Fibroblast of lung (primary cell): ENCODE measurements around the gene MORC4. TPM values are rescaled to one million over a fixed set of nuclear protein-coding genes. Genes with fewer than 3 reads are reported as not detected.

Experiments used
- DNase-seq, 2 donors: peaks; one replicate each; pipeline versions ENCODE4 v3.0.0 to v3.0.0-alpha.2; 2010; ENCODE audit warnings: low read depth in 2 of 2
- H2AFZ ChIP-seq: 2 replicates; pipeline ENCODE4 v1.5.1; 2012; ENCODE audit warnings: low read length, control low read depth, inconsistent platforms
- H3K27ac ChIP-seq: 2 replicates; pipeline ENCODE4 v1.5.1; 2011; ENCODE audit warnings: low read length, control low read depth; ENCODE audit not compliant: insufficient read depth
- H3K27me3 ChIP-seq: 2 replicates; pipeline ENCODE4 v1.5.1; 2011; ENCODE audit warnings: mild to moderate bottlenecking, low read length; ENCODE audit not compliant: control insufficient read depth, insufficient read depth
- H3K36me3 ChIP-seq: 2 replicates; pipeline ENCODE4 v1.5.1; 2011; ENCODE audit warnings: low read length; ENCODE audit not compliant: control insufficient read depth, insufficient read depth
- H3K4me1 ChIP-seq: 2 replicates; pipeline ENCODE4 v1.5.1; 2011; ENCODE audit warnings: low read length; ENCODE audit not compliant: control insufficient read depth, insufficient read depth; ENCODE audit errors: extremely low read depth
- H3K4me2 ChIP-seq: 2 replicates; pipeline ENCODE4 v1.5.1; 2011; ENCODE audit warnings: low read length, control low read depth; ENCODE audit not compliant: insufficient read depth; ENCODE audit errors: extremely low read depth
- H3K4me3 ChIP-seq, 4 experiments: fragments of 200-600 bp in 1 of 4; sonication (generic) in 1 of 4; replicated peaks in 1 of 4; 2 replicates each; pipeline ENCODE4 v1.5.1; 2011 to 2016; ENCODE audit warnings: low read length in 4 of 4, low read depth in 3 of 4, mild to moderate bottlenecking in 3 of 4, control low read depth in 2 of 4, inconsistent platforms in 1 of 4, mixed read lengths in 1 of 4; ENCODE audit not compliant: insufficient read depth in 1 of 4; ENCODE audit errors: control extremely low read depth in 1 of 4
- H3K79me2 ChIP-seq: 2 replicates; pipeline ENCODE4 v1.5.1; 2012; ENCODE audit warnings: mild to moderate bottlenecking, low read length, inconsistent platforms; ENCODE audit not compliant: control insufficient read depth, insufficient read depth
- H3K9ac ChIP-seq: 2 replicates; pipeline ENCODE4 v1.5.1; 2011; ENCODE audit warnings: mild to moderate bottlenecking, low read length, control low read depth; ENCODE audit not compliant: insufficient read depth
- H3K9me3 ChIP-seq: 2 replicates; pipeline ENCODE4 v1.5.1; 2012; ENCODE audit warnings: low read depth, low read length; ENCODE audit not compliant: control insufficient read depth, insufficient read depth
- H4K20me1 ChIP-seq: 2 replicates; pipeline ENCODE4 v1.5.1; 2011; ENCODE audit warnings: low read length; ENCODE audit not compliant: control insufficient read depth, insufficient read depth; ENCODE audit errors: extremely low read depth
- CTCF ChIP-seq, 2 donors: IDR thresholded peaks in 1 of 2; conservative IDR thresholded peaks in 1 of 2; 1 replicate in 1 of 2; 2 replicates in 1 of 2; pipeline ENCODE4 v1.5.1; 2011 to 2012; ENCODE audit warnings: low read length in 2 of 2, control low read depth in 1 of 2, inconsistent platforms in 1 of 2, low read depth in 1 of 2, mild to moderate bottlenecking in 1 of 2
- EZH2 ChIP-seq: IDR thresholded peaks from 2 replicates; pipeline ENCODE4 v1.5.1; 2012; ENCODE audit warnings: low read length, control low read depth, mild to moderate bottlenecking; ENCODE audit errors: missing control alignments
- polyA plus RNA-seq, 2 donors: library from polyadenylated mRNA; depleted of rRNA in 1 of 2; stranded (reverse) in 1 of 2; unstranded in 1 of 2; fragments of >200 nt; gene quantifications; 2 replicates each; pipeline ENCODE4 v1.2.1, GENCODE V29; 2011 to 2012; ENCODE audit warnings: missing spikeins in 1 of 2
- total RNA-seq: library from RNA; depleted of rRNA; stranded (reverse); fragments of >200 nt; gene quantifications from 2 replicates; pipeline ENCODE4 v1.2.1, GENCODE V29; 2014

The MORC4 gene
- total and polyA plus RNA-seq, 2 donors (not counting 1 experiment from before 2014, with no cell fraction given) = 27.5 to 44.8 TPM

- no peak overlapping the region for H3K4me2 ChIP-seq
- H3K4me3 ChIP-seq = no peak overlapping the region
- no peak overlapping the region for H3K27ac ChIP-seq
- DNase-seq = no peak
- H3K4me1 ChIP-seq = no peaks in the 10 kb centered on the region
- H3K9me3 ChIP-seq = no peaks in the 10 kb centered on the region
- no peaks in the 10 kb centered on the region for H3K79me2 ChIP-seq
- H3K9ac ChIP-seq = no peak overlapping the region
- H2AFZ ChIP-seq = no peak overlapping the region
- no peaks in the 10 kb centered on the region for H4K20me1 ChIP-seq
- H3K36me3 ChIP-seq = no peaks in the 10 kb centered on the region
- no peaks in the 10 kb centered on the region for H3K27me3 ChIP-seq
- TF ChIP-seq CTCF (conservative IDR thresholded peaks at IDR 0.05 in 1 of 2, IDR thresholded peaks at IDR 0.05 in 1 of 2; ENCODE audit: low read depth in 1 of 2, low read length in 2 of 2) = no peak
- TF ChIP-seq EZH2 = no peak
Measured at GRCh38 chrX:106905064-106905708, 94.8 kb downstream of the MORC4 start.

GRCh38 chrX:106903856-106904528 lies 96.0 kb downstream of the MORC4 start:
- Histone ChIP-seq H3K36me3 (no peaks in the 10 kb centered on the region), H4K20me1 (no peaks in the 10 kb centered on the region), H3K27ac (no peak overlapping the region), H2AFZ (no peak overlapping the region), H3K9me3 (no peaks in the 10 kb centered on the region), H3K4me1 (no peaks in the 10 kb centered on the region), H3K4me2 (no peak overlapping the region), H3K27me3 (no peaks in the 10 kb centered on the region), H3K4me3 (no peak overlapping the region), H3K79me2 (no peaks in the 10 kb centered on the region), H3K9ac (no peak overlapping the region)
- no peak for DNase-seq
- TF ChIP-seq EZH2 (no peak), CTCF (conservative IDR thresholded peaks at IDR 0.05 in 1 of 2, IDR thresholded peaks at IDR 0.05 in 1 of 2; ENCODE audit: low read depth in 1 of 2, low read length in 2 of 2) (no peak)

- Histone ChIP-seq H2AFZ (no peak within 1 kb of the TSS), H3K79me2 (no peaks in the 10 kb centered on the region), H3K27ac (no peak within 1 kb of the TSS), H3K9ac (no peak within 1 kb of the TSS), H3K9me3 (no peaks in the 10 kb centered on the region), H3K4me1 (no peaks in the 10 kb centered on the region), H3K36me3 (no peaks in the 10 kb centered on the region), H3K27me3 (no peaks in the 10 kb centered on the region), H3K4me2 (no peak within 1 kb of the TSS), H3K4me3 (no peak within 1 kb of the TSS), H4K20me1 (no peaks in the 10 kb centered on the region)
- no peak for DNase-seq
- no peak for TF ChIP-seq EZH2
- no peak for TF ChIP-seq CTCF (conservative IDR thresholded peaks at IDR 0.05 in 1 of 2, IDR thresholded peaks at IDR 0.05 in 1 of 2; ENCODE audit: low read depth in 1 of 2, low read length in 2 of 2)
Measured at GRCh38 chrX:106903291-106903824, 96.7 kb downstream of the MORC4 start, which contains the start of gene RIPPLY1. TSS of gene RIPPLY1 (minus strand) at chrX:106903341. CDS start at chrX:106903287, 54 bp downstream.
